Colon (tissue), 2 donors: ENCODE data around the gene CAPZA1.
"Not testable (repeated sequence)": the region's sequence is repeated elsewhere in the genome, so short reads cannot be mapped to it uniquely, and the experiment has no call there.

ENCODE experiments used
- FAIRE-seq: peaks from 2 replicates; lab custom pipeline; 2012; peaks lifted over from hg19 to GRCh38; lab: Jason Lieb, UNC
- donor health status: control.
- donor health status: control.

The CAPZA1 gene

DNA sequence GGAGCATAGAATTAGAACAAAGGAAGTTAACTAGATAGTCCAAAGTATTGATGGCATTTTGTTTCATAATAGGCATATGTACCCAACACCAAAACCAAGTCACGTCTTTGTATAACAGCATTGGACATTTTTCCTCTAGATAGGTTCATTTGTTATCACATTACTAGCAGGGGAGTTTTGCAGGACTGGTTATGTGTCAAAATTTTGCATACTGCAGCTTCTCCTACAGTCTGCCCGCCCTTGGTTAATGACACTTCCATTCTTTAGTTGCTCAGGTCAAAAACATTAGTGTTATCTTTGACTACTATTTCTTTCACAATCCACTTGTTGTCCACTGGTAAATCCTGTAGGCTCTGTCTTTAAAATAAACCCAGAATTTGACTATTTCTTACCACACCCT, 8.9 kb downstream of the CAPZA1 start:
- FAIRE-seq = no peak

GRCh38 chr1:112629256-112629655, 9.6 kb downstream of the CAPZA1 start:
- FAIRE-seq = no peak

DNA sequence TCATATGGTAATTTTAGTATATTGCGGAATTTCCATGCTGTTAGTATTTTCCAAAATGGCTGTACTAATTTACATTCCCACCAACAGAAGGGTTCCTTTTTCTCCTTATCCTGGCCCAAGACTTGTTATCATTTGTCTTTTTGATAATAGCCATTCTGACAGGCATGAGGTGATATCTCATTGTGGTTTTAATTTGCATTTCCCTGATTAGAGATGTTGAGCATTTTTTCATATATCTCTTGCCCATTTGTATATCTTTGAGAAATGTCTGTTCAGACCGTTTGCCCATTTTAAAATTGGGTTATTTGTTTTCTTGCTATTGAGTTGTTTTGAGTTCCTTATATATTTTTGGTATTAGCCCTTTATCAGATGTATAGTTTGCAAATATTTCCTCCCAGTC, 14.0 kb downstream of the CAPZA1 start:
- FAIRE-seq = no peak

GRCh38 chr1:112634367-112634766, 14.7 kb downstream of the CAPZA1 start:
- peak; percentile 75 for FAIRE-seq

GRCh38 chr1:112636056-112636455, 16.4 kb downstream of the CAPZA1 start:
- no peak for FAIRE-seq

- FAIRE-seq = no peak
Observed at GRCh38 chr1:112636597-112637253, 17.1 kb downstream of the CAPZA1 start.

- no peak for FAIRE-seq
Observed at GRCh38 chr1:112637254-112638109, 17.9 kb downstream of the CAPZA1 start.

- FAIRE-seq = no peak
Observed at GRCh38 chr1:112638110-112638428, 18.4 kb downstream of the CAPZA1 start.

DNA sequence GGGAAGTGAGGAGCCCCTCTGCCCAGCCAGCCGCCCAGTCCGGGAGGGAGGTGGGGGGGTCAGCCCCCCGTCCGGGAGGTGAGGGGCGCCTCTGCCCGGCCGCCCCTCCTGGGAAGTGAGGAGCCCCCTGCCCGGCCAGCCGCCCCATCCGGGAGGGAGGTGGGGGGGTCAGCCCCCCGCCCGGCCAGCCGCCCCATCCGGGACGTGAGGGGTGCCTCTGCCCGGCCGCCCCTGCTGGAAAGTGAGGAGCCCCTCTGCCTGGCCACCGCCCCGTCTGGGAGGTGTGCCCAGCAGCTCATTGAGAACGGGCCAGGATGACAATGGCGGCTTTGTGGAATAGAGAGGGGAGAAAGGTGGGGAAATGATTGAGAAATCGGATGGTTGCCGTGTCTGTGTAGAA, 20.8 kb downstream of the CAPZA1 start:
- FAIRE-seq = not testable (repeated sequence)

DNA sequence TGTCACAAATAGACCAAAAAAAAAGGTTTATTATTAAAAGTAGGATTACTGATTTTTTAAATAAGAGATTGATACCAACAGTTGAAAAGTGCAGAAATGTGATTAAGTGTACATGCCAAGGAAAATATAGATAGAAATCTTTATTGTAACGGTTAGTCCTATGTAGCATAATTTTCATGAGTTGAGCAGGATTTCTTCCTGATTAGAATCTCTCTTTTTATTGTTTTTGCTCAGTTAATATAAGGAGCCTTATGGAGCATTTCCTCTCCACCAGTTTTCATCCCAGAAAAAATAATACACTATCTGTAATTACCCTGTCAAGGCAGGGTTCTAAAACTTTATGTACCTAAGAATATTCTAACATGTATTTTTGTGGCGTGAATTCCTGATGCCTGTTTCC, 23.4 kb downstream of the CAPZA1 start:
- no peak for FAIRE-seq

GRCh38 chr1:112646225-112646624, 26.6 kb downstream of the CAPZA1 start:
- no peak for FAIRE-seq

DNA sequence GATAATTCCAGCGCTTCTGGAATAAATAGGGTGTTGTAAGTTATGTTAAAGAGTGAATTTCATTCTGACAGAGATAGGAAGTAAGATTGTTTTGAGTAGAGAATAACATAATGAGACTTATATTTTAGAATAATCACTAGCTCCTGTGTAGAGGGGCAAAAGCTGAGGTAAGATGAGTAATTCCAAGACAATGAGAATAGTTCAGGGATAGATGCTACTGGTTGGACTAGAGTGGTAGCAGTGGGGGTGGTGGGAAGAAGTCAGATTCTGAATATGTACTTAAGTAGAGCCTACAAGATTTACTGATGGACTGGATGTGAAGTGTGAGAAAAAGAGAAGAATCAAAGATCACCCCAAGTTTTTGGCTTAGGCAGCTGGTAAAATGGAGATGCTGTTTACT, 31.6 kb downstream of the CAPZA1 start:
- no peak for FAIRE-seq

DNA sequence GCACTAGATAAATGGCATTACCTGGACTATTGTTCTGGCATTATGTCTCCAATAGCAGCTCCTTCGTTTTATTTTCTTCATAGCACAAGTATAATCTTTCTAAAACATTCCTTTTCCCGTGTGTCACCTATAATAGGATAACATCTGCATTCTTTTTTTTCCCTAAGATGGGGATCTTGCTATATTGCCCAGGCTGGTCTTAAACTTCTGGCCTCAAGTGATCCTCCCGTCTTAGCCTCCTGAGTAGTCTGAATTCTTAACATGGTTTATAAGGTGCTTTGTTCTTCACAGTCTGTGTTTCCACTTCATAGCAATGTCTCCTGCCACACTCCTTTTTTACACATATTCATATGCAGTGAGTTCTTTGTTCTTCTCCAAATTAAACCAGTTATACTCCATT, 46.2 kb downstream of the CAPZA1 start:
- FAIRE-seq = no peak

- no peak for FAIRE-seq
Observed at GRCh38 chr1:112666946-112667345, 47.3 kb downstream of the CAPZA1 start.

DNA sequence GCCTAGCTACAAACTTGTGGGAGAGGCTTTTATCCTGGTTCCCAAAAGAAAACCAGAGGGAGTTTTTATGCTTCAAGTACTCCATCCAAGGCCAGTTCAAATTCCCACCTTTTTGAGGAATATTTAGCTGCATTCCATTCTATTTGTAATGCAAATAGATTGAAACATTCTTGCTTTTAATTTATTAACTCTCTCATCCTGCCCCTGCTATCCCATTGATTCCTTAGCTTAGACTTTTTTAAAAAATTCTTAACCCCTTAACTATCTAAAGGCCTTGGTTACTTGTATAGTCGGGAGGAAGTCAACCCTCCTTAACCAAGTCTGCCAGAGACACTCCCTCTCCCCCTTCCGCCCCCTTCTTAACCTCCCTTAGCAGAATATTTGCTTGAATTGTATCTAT, 52.4 kb downstream of the CAPZA1 start:
- no peak for FAIRE-seq

DNA sequence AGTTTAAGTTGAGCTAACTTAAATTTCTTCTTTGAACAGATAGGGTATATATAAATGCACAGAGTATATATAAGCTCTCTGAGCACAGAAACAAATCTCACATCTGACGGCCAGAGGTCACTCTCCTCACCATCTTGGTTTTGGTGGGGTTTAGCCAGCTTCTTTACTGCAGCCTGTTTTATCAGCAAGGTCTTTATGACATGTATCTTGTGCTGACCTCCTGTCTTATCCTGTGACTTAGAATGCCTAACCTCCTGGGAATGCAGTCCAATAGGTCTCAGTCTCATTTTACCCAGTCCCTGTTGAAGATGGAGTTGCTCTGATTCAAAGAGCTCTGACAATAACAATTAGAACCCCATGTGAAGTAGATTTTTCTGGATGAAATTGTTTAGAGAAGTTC, 53.2 kb downstream of the CAPZA1 start:
- no peak for FAIRE-seq

DNA sequence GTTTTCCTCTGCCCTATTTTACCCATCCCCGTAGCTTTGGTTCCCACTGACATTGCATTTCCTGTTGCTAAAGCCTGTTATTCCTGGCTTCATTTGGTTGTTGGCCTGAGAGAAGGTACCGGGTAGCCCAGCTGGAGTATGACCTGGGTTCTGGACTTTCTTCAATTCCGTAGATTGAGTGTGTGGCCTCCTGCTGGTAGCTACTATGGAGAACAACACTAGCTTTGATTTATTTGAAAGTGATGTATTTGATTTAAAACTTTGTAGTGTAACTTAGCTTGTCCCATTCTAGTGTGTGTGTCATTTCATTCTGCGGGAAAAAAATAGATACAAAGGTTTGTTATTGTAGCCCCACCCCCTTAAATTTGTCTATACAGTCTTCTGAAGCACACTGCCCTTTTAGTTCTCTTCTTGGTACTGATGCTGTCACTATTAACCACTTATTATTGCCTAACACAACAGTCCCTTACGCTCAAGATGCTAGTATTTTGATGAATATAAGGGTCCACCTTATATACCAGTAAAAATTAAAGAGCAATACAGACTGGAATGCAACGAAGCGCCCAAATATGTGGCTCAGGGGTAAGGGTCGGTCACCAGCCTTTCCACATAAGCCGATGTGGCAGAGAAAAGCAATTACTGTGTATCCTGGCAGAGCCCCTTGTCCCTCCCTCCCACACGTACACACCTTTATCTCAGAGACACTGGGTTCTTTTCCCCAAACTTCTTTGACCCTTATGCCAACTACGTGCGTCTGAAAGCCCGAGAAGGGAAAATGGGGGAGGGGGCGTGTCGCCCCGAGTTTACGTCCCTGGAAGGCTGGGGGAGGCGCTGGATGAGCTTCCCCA, 54.2 kb downstream of the CAPZA1 start:
- FAIRE-seq = no peak

DNA sequence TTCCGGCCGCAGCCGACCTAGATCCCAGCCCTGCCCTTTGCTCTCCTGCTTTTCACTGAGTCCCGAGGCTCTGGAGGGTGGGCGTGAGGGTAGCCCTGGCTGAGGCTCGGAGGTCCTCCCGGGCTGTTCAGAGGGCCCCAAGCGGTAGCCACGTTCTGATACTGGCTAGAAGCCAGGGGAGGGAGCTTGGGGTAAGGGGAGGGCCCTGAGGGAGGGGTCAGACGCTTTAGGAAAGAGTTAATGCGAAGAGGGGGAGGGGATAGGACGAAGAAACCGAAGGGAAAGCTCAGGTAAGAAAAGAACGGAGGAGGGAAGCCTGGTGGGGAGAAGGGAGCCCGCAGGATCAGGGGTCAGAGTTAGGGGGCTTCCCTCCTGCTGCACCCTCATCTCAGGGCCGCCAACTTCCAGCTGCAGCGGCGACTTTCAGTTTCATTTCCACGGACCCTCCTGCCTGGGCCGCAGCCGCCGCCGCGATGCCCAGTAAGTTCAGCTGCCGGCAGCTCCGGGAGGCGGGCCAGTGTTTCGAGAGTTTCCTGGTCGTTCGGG, 54.9 kb downstream of the CAPZA1 start, which contains the start of gene MOV10:
Gene MOV10, plus strand, starts transcription at position 220 of the 546 bp plus-strand sequence. Its CDS starts 254 bp downstream, at position 474.
- FAIRE-seq = no peak

- no peak for FAIRE-seq
Observed at GRCh38 chr1:112674986-112675727, 55.5 kb downstream of the CAPZA1 start.

GRCh38 chr1:112675728-112676381, 56.2 kb downstream of the CAPZA1 start:
- FAIRE-seq = no peak

DNA sequence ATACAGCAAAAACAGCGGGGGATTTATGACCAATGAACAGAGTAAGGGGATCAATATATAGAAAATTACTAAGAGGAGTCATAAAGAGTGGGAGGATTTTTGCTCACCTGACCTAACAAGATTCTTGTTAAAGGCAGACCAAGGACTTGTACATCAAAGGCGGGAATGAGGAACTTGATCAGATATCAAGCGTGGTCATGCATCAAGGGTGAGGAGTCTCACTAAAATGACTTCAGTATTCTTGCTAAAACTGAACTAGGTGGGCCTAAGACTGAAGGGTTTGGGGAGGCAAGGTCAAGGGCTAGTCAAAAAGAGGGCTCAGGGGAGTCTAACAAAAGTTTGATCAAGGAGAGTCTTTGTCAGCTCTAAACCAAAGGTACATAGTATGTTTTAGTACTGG, 56.9 kb downstream of the CAPZA1 start:
- FAIRE-seq = no peak
